Right ventricle myocardium inferior (tissue), 1 donor: Measurements from ENCODE around the gene GPR39. TPM values are rescaled to one million over a fixed set of nuclear protein-coding genes. Genes with fewer than 3 reads are reported as not detected.

Source experiments
- ATAC-seq: fragments of 200-7000 bp; cut with Tn5 transposase; one replicate; pipeline ENCODE4 v1.9.1; 2020; ENCODE audit warnings: mild to moderate bottlenecking, moderate library complexity
- DNase-seq: peaks from one replicate; pipeline ENCODE4 v3.0.0; 2021; ENCODE audit errors: missing footprints
- intact Hi-C: fragments of 100-400 bp; cut with DNase I; formaldehyde crosslinking; loops from one replicate; pipeline ENCODE4 v1.11.0; 2022
- total RNA-seq: library from RNA; stranded (reverse); fragmentation: NEBNext Ultra II Directional; extraction: Animal tissue kit (Norgen Biotek cat#: 25700); gene quantifications from one replicate; pipeline ENCODE4 v1.2.1, GENCODE V29; 2021
- donor health status: DM: no; HTN: yes; CAD: no; lungs with severe emphysema.

The GPR39 gene
- total RNA-seq, 1 donor from 2014 or later: not detected

- ATAC-seq (no peak), DNase-seq (no peak)
- intact Hi-C loops: no loop called here
Measured at GRCh38 chr2:132403146-132403545, 13.5 kb upstream of the GPR39 start.

- intact Hi-C loops: no loop called here
- DNase-seq: no peak
- ATAC-seq: no peak
Measured at GRCh38 chr2:132404056-132404455, 12.5 kb upstream of the GPR39 start.

GRCh38 chr2:132407784-132408183 lies 8.8 kb upstream of the GPR39 start:
- intact Hi-C loops: no loop called here
- DNase-seq (no peak), ATAC-seq (no peak)

GRCh38 chr2:132412021-132412420 lies 4.6 kb upstream of the GPR39 start:
- intact Hi-C loops: no loop called here
- no peak for ATAC-seq
- no peak for DNase-seq

GRCh38 chr2:132414081-132414480 lies 2.5 kb upstream of the GPR39 start:
- ATAC-seq (no peak), DNase-seq (no peak)
- intact Hi-C loops: no loop called here

GRCh38 chr2:132415256-132415914 lies 1.2 kb upstream of the GPR39 start:
- ATAC-seq (no peak), DNase-seq (no peak)
- intact Hi-C loops: no loop called here

GRCh38 chr2:132415915-132416722 lies 486 bp upstream of the GPR39 start:
- ATAC-seq (peak; percentile 76), DNase-seq (peak; percentile 80)
- intact Hi-C loops: no loop called here

- DNase-seq (no peak), ATAC-seq (no peak)
- intact Hi-C loops: no loop called here
Measured at GRCh38 chr2:132417430-132418035, 928 bp downstream of the GPR39 start.

- DNase-seq: no peak
- intact Hi-C loops: no loop called here
- ATAC-seq: no peak
Measured at GRCh38 chr2:132419235-132419634, 2.6 kb downstream of the GPR39 start.

- no peak for ATAC-seq
- intact Hi-C loops: no loop called here
- no peak for DNase-seq
Measured at GRCh38 chr2:132419941-132420340, 3.3 kb downstream of the GPR39 start.

- DNase-seq (no peak), ATAC-seq (no peak)
- intact Hi-C loops: no loop called here
Measured at GRCh38 chr2:132420816-132421805, 4.5 kb downstream of the GPR39 start.

GRCh38 chr2:132422736-132423135 lies 6.1 kb downstream of the GPR39 start:
- DNase-seq (no peak), ATAC-seq (no peak)
- intact Hi-C loops: no loop called here

- no peak for DNase-seq
Measured at GRCh38 chr2:132424526-132425121, 8.0 kb downstream of the GPR39 start.

GRCh38 chr2:132426033-132426432 lies 9.4 kb downstream of the GPR39 start:
- ATAC-seq (no peak), DNase-seq (no peak)
- intact Hi-C loops: no loop called here

More at GRCh38 chr2:132424526-132425121, 8.0 kb downstream of the GPR39 start:
- ATAC-seq: peak; percentile 64
- intact Hi-C loops: no loop called here

GRCh38 chr2:132426656-132427055 lies 10.1 kb downstream of the GPR39 start:
- DNase-seq (no peak), ATAC-seq (no peak)
- intact Hi-C loops: no loop called here

- intact Hi-C loops: no loop called here
- no peak for ATAC-seq
- DNase-seq: no peak
Measured at GRCh38 chr2:132429351-132429750, 12.7 kb downstream of the GPR39 start.

- no peak for DNase-seq
- no peak for ATAC-seq
- intact Hi-C loops: no loop called here
Measured at GRCh38 chr2:132429941-132430573, 13.5 kb downstream of the GPR39 start.

- no peak for ATAC-seq
- intact Hi-C loops: no loop called here
Measured at GRCh38 chr2:132430895-132431294, 14.3 kb downstream of the GPR39 start.

More at GRCh38 chr2:132430895-132431294, 14.3 kb downstream of the GPR39 start:
- no peak for DNase-seq
